ENCODE results near the gene TACR1.
"Not testable (repeated sequence)": the region's sequence is repeated elsewhere in the genome, so short reads cannot be mapped to it uniquely, and the experiment has no call there.

The TACR1 gene

DNA sequence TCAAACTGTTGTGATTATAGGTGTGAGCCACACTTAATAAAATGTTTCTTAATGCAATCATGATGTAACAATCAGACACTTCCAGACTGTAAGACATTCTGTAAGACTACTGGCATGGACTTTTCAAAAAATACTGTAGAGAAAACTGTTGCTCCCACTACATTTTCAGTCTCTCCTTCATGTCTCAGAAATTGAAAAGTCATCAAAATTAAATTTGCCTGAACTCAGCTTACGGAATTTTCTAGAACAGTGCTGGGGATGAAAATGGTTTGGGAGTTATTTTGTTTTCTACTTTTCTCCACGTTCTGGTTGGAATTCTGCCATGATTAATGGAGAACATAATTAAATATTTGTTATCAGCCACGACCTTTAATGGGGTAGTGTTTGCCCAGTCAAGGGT lies 26.8 kb upstream of the TACR1 start:
- Histone ChIP-seq H3K9ac (ENCODE audit: low read length in 5 of 5) (no peak overlapping the region), H3K4me3 (ENCODE audit: low read depth in 1 of 5, low read length in 5 of 5) (no peak overlapping the region), H3K27ac (ENCODE audit: low read depth, low read length) (no peak overlapping the region), H3K4me1 (ENCODE audit: control insufficient read depth in 5 of 5, insufficient read depth in 5 of 5, low read length in 5 of 5) (no peaks in the 10 kb centered on the region), H3K27me3 (ENCODE audit: control insufficient read depth in 5 of 5, insufficient read depth in 4 of 5, low read length in 5 of 5) (no peaks in the 10 kb centered on the region), H3K9me3 (ENCODE audit: control insufficient read depth in 5 of 5, low read length in 5 of 5) (no peaks in the 10 kb centered on the region), H3K36me3 (ENCODE audit: control insufficient read depth in 5 of 5, insufficient read depth in 5 of 5, low read length in 5 of 5) (no peaks in the 10 kb centered on the region)

DNA sequence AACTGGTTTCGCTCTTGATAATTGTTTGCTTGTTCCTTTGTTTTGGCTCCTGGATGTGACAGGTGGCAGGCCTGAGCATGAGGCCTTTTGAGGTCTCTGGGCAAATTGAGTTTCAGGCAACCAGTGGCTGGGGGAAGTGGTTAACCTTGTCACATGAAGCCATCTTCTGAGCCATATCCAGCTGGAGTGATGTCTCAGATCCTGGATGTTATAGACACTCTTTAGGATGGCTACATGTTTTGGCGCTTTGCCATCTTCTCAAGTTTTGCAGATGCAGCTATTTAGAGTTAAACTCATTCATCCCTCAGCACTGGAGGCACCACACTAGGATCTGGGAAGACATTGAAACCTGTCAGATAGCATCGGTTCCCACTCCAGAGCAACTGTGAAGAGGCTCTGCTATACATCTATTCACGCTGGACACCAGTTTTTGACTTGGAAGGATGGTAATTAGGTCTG lies 25.3 kb upstream of the TACR1 start:
- no peaks in the 10 kb centered on the region for H3K9me3 ChIP-seq (ENCODE audit: control insufficient read depth in 5 of 5, low read length in 5 of 5)
- H3K9ac ChIP-seq (ENCODE audit: low read length in 5 of 5) = no peak overlapping the region
- H3K4me1 ChIP-seq (ENCODE audit: control insufficient read depth in 5 of 5, insufficient read depth in 5 of 5, low read length in 5 of 5) = no peaks in the 10 kb centered on the region
- H3K36me3 ChIP-seq (ENCODE audit: control insufficient read depth in 5 of 5, insufficient read depth in 5 of 5, low read length in 5 of 5) = no peaks in the 10 kb centered on the region
- no peak overlapping the region for H3K27ac ChIP-seq (ENCODE audit: low read depth, low read length)
- H3K4me3 ChIP-seq (ENCODE audit: low read depth in 1 of 5, low read length in 5 of 5) = no peak overlapping the region
- no peaks in the 10 kb centered on the region for H3K27me3 ChIP-seq (ENCODE audit: control insufficient read depth in 5 of 5, insufficient read depth in 4 of 5, low read length in 5 of 5)

DNA sequence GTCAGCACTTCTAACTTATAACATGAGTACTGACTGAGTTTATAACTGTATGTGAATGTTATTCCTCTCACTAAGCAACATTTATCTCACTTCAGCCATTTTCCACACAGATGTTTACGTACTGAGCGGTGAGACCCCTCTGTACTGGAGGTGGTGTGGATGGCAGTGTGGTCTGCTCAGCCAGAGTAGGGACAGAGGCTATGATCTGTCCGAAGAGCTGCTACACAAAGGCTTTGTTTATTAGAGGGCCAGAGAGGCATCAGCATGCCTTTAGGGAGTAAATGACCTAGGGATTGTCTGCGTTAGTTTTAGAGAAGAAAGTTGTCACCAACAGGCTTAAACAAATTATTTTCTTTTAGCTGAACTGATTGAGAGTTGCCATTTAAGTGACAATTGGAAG lies 23.2 kb upstream of the TACR1 start:
- no peaks in the 10 kb centered on the region for H3K27me3 ChIP-seq (ENCODE audit: control insufficient read depth in 5 of 5, insufficient read depth in 4 of 5, low read length in 5 of 5)

DNA sequence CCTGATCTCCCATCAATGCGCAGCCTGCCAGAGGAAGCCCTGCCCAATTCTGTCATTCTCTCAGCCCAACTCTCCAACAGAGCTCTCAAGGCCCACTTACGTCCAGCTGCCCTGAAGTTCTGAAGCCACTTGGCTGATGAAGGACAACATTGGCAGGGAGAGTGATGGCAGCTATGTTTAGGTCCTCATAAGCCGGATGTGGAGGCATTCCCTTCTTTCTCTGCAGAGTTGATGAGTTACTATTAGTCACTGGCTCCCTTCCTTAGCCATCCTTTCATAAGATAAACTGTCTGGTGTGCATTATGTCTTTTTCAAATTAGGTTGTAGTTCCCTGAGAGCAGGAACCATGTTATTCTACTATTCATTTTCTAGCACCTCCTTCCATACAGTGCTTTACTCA lies 22.5 kb upstream of the TACR1 start:
- Histone ChIP-seq H3K4me3 (ENCODE audit: low read depth in 1 of 5, low read length in 5 of 5) (no peak overlapping the region), H3K9me3 (ENCODE audit: control insufficient read depth in 5 of 5, low read length in 5 of 5) (no peaks in the 10 kb centered on the region), H3K4me1 (ENCODE audit: control insufficient read depth in 5 of 5, insufficient read depth in 5 of 5, low read length in 5 of 5) (no peaks in the 10 kb centered on the region), H3K36me3 (ENCODE audit: control insufficient read depth in 5 of 5, insufficient read depth in 5 of 5, low read length in 5 of 5) (no peaks in the 10 kb centered on the region), H3K27ac (ENCODE audit: low read depth, low read length) (no peak overlapping the region), H3K9ac (ENCODE audit: low read length in 5 of 5) (no peak overlapping the region), H3K27me3 (ENCODE audit: control insufficient read depth in 5 of 5, insufficient read depth in 4 of 5, low read length in 5 of 5) (no peaks in the 10 kb centered on the region)

More for the DNA sequence above, 23.2 kb upstream of the TACR1 start:
- Histone ChIP-seq H3K27ac (ENCODE audit: low read depth, low read length) (no peak overlapping the region), H3K36me3 (ENCODE audit: control insufficient read depth in 5 of 5, insufficient read depth in 5 of 5, low read length in 5 of 5) (no peaks in the 10 kb centered on the region), H3K9me3 (ENCODE audit: control insufficient read depth in 5 of 5, low read length in 5 of 5) (no peaks in the 10 kb centered on the region), H3K4me3 (ENCODE audit: low read depth in 1 of 5, low read length in 5 of 5) (no peak overlapping the region), H3K4me1 (ENCODE audit: control insufficient read depth in 5 of 5, insufficient read depth in 5 of 5, low read length in 5 of 5) (no peaks in the 10 kb centered on the region), H3K9ac (ENCODE audit: low read length in 5 of 5) (no peak overlapping the region)

GRCh38 chr2:75219213-75219612 lies 19.9 kb upstream of the TACR1 start:
- not testable (repeated sequence) for H3K4me1 ChIP-seq (ENCODE audit: control insufficient read depth in 5 of 5, insufficient read depth in 5 of 5, low read length in 5 of 5)

DNA sequence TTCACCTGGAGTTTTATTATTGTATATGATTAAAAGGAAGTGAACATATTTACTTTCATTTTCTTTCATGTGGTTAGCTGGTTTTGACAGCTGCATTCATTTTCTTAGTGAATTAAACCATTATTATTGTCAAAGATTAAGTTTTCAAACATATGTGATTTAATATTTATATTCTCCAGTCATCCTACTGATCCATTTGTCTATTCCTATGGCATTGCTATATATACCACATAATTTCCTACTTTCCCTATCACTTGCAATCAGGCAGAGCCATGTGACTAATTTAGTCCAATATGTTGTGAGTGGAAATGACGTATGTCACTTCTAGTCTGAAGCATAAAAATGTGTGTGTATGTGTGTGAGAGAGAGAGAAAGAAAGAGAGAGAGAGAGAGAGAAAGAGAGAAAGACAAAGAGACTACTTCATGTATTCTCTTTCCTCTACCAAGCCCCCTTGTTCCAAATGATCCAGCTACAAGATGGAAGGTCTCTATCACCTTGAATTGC lies 12.0 kb upstream of the TACR1 start:
- H3K4me1 ChIP-seq (ENCODE audit: control insufficient read depth in 5 of 5, insufficient read depth in 5 of 5, low read length in 5 of 5) = peaks cover 0 to 13% (median 0%) of the 10 kb centered on the region in 5 donors
- H3K9me3 ChIP-seq (ENCODE audit: control insufficient read depth in 5 of 5, low read length in 5 of 5) = no peaks in the 10 kb centered on the region
- no peak overlapping the region for H3K4me3 ChIP-seq (ENCODE audit: low read depth in 1 of 5, low read length in 5 of 5)
- H3K27me3 ChIP-seq (ENCODE audit: control insufficient read depth in 5 of 5, insufficient read depth in 4 of 5, low read length in 5 of 5) = no peaks in the 10 kb centered on the region
- H3K36me3 ChIP-seq (ENCODE audit: control insufficient read depth in 5 of 5, insufficient read depth in 5 of 5, low read length in 5 of 5) = no peaks in the 10 kb centered on the region
- H3K27ac ChIP-seq (ENCODE audit: low read depth, low read length) = no peak overlapping the region
- H3K9ac ChIP-seq (ENCODE audit: low read length in 5 of 5) = no peak overlapping the region

More at GRCh38 chr2:75219213-75219612, 19.9 kb upstream of the TACR1 start:
- H3K36me3 ChIP-seq (ENCODE audit: control insufficient read depth in 5 of 5, insufficient read depth in 5 of 5, low read length in 5 of 5); H3K9me3 ChIP-seq (ENCODE audit: control insufficient read depth in 5 of 5, low read length in 5 of 5); H3K4me3 ChIP-seq (ENCODE audit: low read depth in 1 of 5, low read length in 5 of 5); H3K27me3 ChIP-seq (ENCODE audit: control insufficient read depth in 5 of 5, insufficient read depth in 4 of 5, low read length in 5 of 5); H3K27ac ChIP-seq (ENCODE audit: low read depth, low read length); H3K9ac ChIP-seq (ENCODE audit: low read length in 5 of 5): not testable (repeated sequence)

- Histone ChIP-seq H3K9ac (ENCODE audit: low read length in 5 of 5) (no peak overlapping the region), H3K27ac (ENCODE audit: low read depth, low read length) (no peak overlapping the region), H3K4me3 (ENCODE audit: low read depth in 1 of 5, low read length in 5 of 5) (no peak overlapping the region), H3K4me1 (ENCODE audit: control insufficient read depth in 5 of 5, insufficient read depth in 5 of 5, low read length in 5 of 5) (peaks cover 0 to 13% (median 0%) of the 10 kb centered on the region in 5 donors), H3K36me3 (ENCODE audit: control insufficient read depth in 5 of 5, insufficient read depth in 5 of 5, low read length in 5 of 5) (no peaks in the 10 kb centered on the region), H3K27me3 (ENCODE audit: control insufficient read depth in 5 of 5, insufficient read depth in 4 of 5, low read length in 5 of 5) (no peaks in the 10 kb centered on the region), H3K9me3 (ENCODE audit: control insufficient read depth in 5 of 5, low read length in 5 of 5) (no peaks in the 10 kb centered on the region)
Measured at GRCh38 chr2:75210409-75210808, 11.1 kb upstream of the TACR1 start.

GRCh38 chr2:75208738-75209137 lies 9.4 kb upstream of the TACR1 start:
- H3K27ac ChIP-seq (ENCODE audit: low read depth, low read length) = no peak overlapping the region
- H3K27me3 ChIP-seq (ENCODE audit: control insufficient read depth in 5 of 5, insufficient read depth in 4 of 5, low read length in 5 of 5) = no peaks in the 10 kb centered on the region
- peaks cover 0 to 13% (median 0%) of the 10 kb centered on the region in 5 donors for H3K4me1 ChIP-seq (ENCODE audit: control insufficient read depth in 5 of 5, insufficient read depth in 5 of 5, low read length in 5 of 5)
- H3K36me3 ChIP-seq (ENCODE audit: control insufficient read depth in 5 of 5, insufficient read depth in 5 of 5, low read length in 5 of 5) = no peaks in the 10 kb centered on the region
- H3K9ac ChIP-seq (ENCODE audit: low read length in 5 of 5) = no peak overlapping the region
- H3K9me3 ChIP-seq (ENCODE audit: control insufficient read depth in 5 of 5, low read length in 5 of 5) = peaks cover 0 to under 1% (median 0%) of the 10 kb centered on the region in 5 donors
- H3K4me3 ChIP-seq (ENCODE audit: low read depth in 1 of 5, low read length in 5 of 5) = no peak overlapping the region

DNA sequence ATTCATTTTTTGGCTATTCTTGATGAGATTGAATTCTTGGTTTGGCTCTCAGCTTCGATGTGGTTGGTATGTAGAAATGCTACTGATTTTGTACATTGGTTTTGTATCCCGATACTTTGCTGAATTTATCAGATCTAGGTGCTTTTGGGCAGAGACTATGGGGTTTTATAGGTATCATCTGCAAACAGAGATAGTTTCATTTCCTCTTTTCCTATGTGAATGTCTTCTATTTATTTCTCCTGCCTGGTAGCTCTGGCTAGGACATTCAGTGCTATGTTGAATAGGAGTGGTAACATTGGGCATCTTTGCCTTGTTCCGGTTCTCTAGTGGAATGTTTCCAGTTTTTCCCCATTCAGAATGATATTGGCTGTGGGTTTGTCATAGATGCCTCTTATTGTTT lies 5.5 kb upstream of the TACR1 start:
- Histone ChIP-seq H3K9me3 (ENCODE audit: control insufficient read depth in 5 of 5, low read length in 5 of 5) (peaks cover 0 to 4% (median 0%) of the 10 kb centered on the region in 5 donors), H3K36me3 (ENCODE audit: control insufficient read depth in 5 of 5, insufficient read depth in 5 of 5, low read length in 5 of 5) (no peaks in the 10 kb centered on the region), H3K4me3 (ENCODE audit: low read depth in 1 of 5, low read length in 5 of 5) (no peak overlapping the region), H3K9ac (ENCODE audit: low read length in 5 of 5) (no peak overlapping the region), H3K4me1 (ENCODE audit: control insufficient read depth in 5 of 5, insufficient read depth in 5 of 5, low read length in 5 of 5) (peaks cover 2 to 24% (median 11%) of the 10 kb centered on the region in 5 donors), H3K27me3 (ENCODE audit: control insufficient read depth in 5 of 5, insufficient read depth in 4 of 5, low read length in 5 of 5) (peaks cover 4 to 12% (median 7%) of the 10 kb centered on the region in 5 donors), H3K27ac (ENCODE audit: low read depth, low read length) (no peak overlapping the region)

- Histone ChIP-seq H3K27ac (ENCODE audit: low read depth, low read length) (no peak overlapping the region), H3K9ac (ENCODE audit: low read length in 5 of 5) (no peak overlapping the region), H3K36me3 (ENCODE audit: control insufficient read depth in 5 of 5, insufficient read depth in 5 of 5, low read length in 5 of 5) (no peaks in the 10 kb centered on the region), H3K4me1 (ENCODE audit: control insufficient read depth in 5 of 5, insufficient read depth in 5 of 5, low read length in 5 of 5) (peaks cover 2 to 23% (median 21%) of the 10 kb centered on the region in 5 donors), H3K9me3 (ENCODE audit: control insufficient read depth in 5 of 5, low read length in 5 of 5) (peaks cover 0 to 4% (median 0%) of the 10 kb centered on the region in 5 donors), H3K4me3 (ENCODE audit: low read depth in 1 of 5, low read length in 5 of 5) (no peak overlapping the region), H3K27me3 (ENCODE audit: control insufficient read depth in 5 of 5, insufficient read depth in 4 of 5, low read length in 5 of 5) (peaks cover 15 to 32% (median 23%) of the 10 kb centered on the region in 5 donors)
Measured at GRCh38 chr2:75202359-75202758, 3.0 kb upstream of the TACR1 start.
